ENCODE data around the gene ARHGEF38. TPM values are rescaled to one million over a fixed set of nuclear protein-coding genes. Genes with fewer than 3 reads are reported as not detected.

ARHGEF38 gene
- total and polyA plus RNA-seq, 8 donors = 0.61 to 23.2 (median 2.5) TPM

- Histone ChIP-seq H3K27ac (no peak overlapping the region), H3K36me3 (no peaks in the 10 kb centered on the region), H3K9me3 (no peaks in the 10 kb centered on the region), H3K4me1 (peaks cover 17 to 60% (median 33%) of the 10 kb centered on the region in 4 donors), H3K4me3 (no peak overlapping the region), H3K27me3 (no peaks in the 10 kb centered on the region)
- TF ChIP-seq CTCF (IDR thresholded peaks at IDR 0.05) = no peak
- no peak for TF ChIP-seq EP300 (IDR thresholded peaks at IDR 0.05)
- TF ChIP-seq POLR2A (IDR thresholded peaks at IDR 0.05) = no peak
- no peak for TF ChIP-seq POLR2AphosphoS5 (IDR thresholded peaks at IDR 0.05)
- DNase-seq = peak in 1 of 2 donors; percentile 20
- intact Hi-C loops (cut with DNase I; ENCODE audit: low total_unique reads) = no loop called here
- 70 to 78% (median 74%) methylated on average over 6 of the region's 6 CpGs for WGBS, 5 donors
Measured at GRCh38 chr4:105710678-105711077, 158.3 kb downstream of the ARHGEF38 start.

- 74 to 92% (median 80%) methylated on average over 2 of the region's 2 CpGs for WGBS, 5 donors
- no peaks in the 10 kb centered on the region for H3K36me3 ChIP-seq
Measured at GRCh38 chr4:105712766-105713165, 160.3 kb downstream of the ARHGEF38 start.

DNA sequence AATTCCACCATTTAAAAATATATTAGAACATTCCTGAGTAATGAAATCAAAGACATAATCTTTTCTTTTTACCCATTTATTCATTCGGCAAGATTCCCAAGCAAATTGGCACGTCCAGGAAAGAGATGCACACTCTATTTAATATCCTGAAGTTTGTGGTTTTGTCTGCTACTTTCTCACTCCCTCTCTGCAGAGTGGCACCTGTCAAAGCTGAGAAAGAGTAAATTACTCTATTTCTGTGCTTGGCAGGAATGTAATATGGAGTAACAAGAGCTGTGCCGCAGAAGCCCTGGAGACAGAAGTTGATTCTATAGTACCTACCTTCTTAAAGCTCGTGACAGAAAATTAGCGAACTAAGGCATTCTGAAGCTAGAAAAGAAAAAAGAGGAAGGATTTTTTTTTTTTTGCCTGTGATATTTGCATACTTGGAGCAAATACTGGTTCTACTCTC, 161.7 kb downstream of the ARHGEF38 start:
- Histone ChIP-seq H3K9me3 (no peaks in the 10 kb centered on the region), H3K27ac (no peak overlapping the region), H3K36me3 (peaks cover 0 to 5% (median 2%) of the 10 kb centered on the region in 4 donors), H3K27me3 (no peaks in the 10 kb centered on the region), H3K4me1 (peaks cover 4 to 40% (median 16%) of the 10 kb centered on the region in 4 donors), H3K4me3 (no peak overlapping the region)
- intact Hi-C loops (cut with DNase I; ENCODE audit: low total_unique reads) = no loop called here
- TF ChIP-seq POLR2A (IDR thresholded peaks at IDR 0.05) (no peak), CTCF (IDR thresholded peaks at IDR 0.05) (no peak), EP300 (IDR thresholded peaks at IDR 0.05) (no peak), POLR2AphosphoS5 (IDR thresholded peaks at IDR 0.05) (no peak)
- no peak for DNase-seq
- WGBS, 5 donors = 54 to 77% (median 71%) methylated on average over 5 of the region's 5 CpGs

More at GRCh38 chr4:105712766-105713165, 160.3 kb downstream of the ARHGEF38 start:
- TF ChIP-seq POLR2A (IDR thresholded peaks at IDR 0.05) = no peak
- TF ChIP-seq CTCF (IDR thresholded peaks at IDR 0.05) = no peak
- no peak for TF ChIP-seq POLR2AphosphoS5 (IDR thresholded peaks at IDR 0.05)
- TF ChIP-seq EP300 (IDR thresholded peaks at IDR 0.05) = no peak
- DNase-seq = no peak
- Histone ChIP-seq H3K4me3 (no peak overlapping the region), H3K27ac (no peak overlapping the region), H3K27me3 (no peaks in the 10 kb centered on the region), H3K9me3 (no peaks in the 10 kb centered on the region), H3K4me1 (peaks cover 6 to 44% (median 20%) of the 10 kb centered on the region in 4 donors)
- intact Hi-C loops (cut with DNase I; ENCODE audit: low total_unique reads) = no loop called here

DNA sequence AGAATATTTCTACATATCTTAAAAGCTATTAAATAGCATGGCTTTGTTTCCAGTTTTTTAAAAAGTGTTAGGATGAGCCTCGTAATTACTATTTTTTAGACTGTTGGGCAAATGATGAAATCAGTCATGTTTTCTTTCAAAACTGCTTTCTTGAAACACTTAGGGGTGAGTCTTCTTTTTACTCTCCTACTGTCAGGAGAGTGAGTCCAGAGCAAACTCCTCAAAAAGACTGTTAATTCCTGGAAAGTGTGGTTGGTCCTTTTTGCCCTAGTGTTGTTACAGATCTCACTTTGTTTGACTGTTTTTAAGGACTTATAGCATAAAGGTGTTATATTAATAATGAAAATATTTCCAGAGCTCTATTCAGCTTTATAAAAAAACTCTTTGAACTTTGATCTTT, 162.5 kb downstream of the ARHGEF38 start:
- WGBS, 5 donors = 78 to 92% (median 85%) methylated on average over 1 of the region's 1 CpG
- TF ChIP-seq POLR2AphosphoS5 (IDR thresholded peaks at IDR 0.05) = no peak
- no peak for TF ChIP-seq POLR2A (IDR thresholded peaks at IDR 0.05)
- no peak for TF ChIP-seq CTCF (IDR thresholded peaks at IDR 0.05)
- TF ChIP-seq EP300 (IDR thresholded peaks at IDR 0.05) = no peak
- intact Hi-C loops (cut with DNase I; ENCODE audit: low total_unique reads) = no loop called here

More for the DNA sequence above, 162.5 kb downstream of the ARHGEF38 start:
- no peak for DNase-seq
- H3K4me1 ChIP-seq = peaks cover 0 to 32% (median 9%) of the 10 kb centered on the region in 4 donors
- H3K9me3 ChIP-seq = no peaks in the 10 kb centered on the region
- H3K27ac ChIP-seq = no peak overlapping the region
- peaks cover 0 to 10% (median 7%) of the 10 kb centered on the region in 4 donors for H3K36me3 ChIP-seq
- no peaks in the 10 kb centered on the region for H3K27me3 ChIP-seq
- no peak overlapping the region for H3K4me3 ChIP-seq
